ENCODE measurements around the gene C1orf159. TPM values are rescaled to one million over a fixed set of nuclear protein-coding genes. Genes with fewer than 3 reads are reported as not detected.

Gene C1orf159
- total and polyA plus RNA-seq, 2 experiments from 2014 or later = 9.6 to 21.5 TPM

DNA sequence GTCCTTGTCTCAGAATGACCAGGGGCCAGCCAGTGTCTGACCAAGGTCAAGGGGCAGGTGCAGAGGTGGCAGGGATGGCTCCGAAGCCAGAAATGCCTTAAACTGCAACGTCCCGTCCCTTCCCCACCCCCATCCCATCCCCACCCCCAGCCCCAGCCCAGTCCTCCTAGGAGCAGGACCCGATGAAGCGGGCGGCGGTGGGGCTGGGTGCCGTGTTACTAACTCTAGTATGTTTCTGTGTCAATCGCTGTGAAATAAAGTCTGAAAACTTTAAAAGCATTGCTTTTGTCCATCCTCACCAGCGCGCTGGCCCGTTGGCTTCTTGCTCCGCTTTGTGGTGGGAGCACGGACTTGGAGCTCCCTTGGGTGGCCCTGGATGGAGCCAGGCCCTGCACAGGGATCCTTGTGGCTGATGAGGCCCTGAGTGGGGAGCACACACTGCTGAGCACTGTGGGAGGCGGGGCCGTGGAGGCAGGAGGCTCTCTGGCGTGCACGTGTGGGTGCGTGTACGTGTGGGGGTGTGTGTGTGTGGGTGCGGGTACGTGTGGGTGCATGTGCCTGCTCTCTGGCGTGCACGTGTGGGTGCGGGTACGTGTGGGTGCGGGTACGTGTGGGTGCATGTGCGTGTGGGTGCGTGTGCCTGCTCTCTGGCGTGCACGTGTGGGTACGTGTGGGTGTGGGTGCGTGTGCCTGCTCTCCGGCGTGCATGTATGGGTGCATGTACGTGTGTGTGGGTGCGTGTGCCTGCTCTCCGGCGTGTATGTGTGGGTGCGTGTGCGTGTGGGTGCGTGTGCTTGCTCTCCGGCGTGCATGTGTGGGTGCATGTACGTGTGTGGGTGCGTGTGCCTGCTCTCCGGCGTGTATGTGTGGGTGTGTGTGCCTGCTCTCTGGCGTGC is 59.8 kb downstream of the C1orf159 start:
- Mint-ChIP-seq H3K4me1 (peaks cover 3% of the 10 kb centered on the region; the same call in 2 of the 3 replicates), H3K4me3 (no peak overlapping the region), H3K36me3 (ENCODE audit: low read depth) (peaks cover 18% of the 10 kb centered on the region)

More for the DNA sequence above, 59.8 kb downstream of the C1orf159 start:
- Mint-ChIP-seq H3K27me3 (ENCODE audit: insufficient read depth, low read depth, poor library complexity) (peaks cover 38% of the 10 kb centered on the region), H3K9me3 (0 out of 3 replicates have a peak, but pooled peaks cover 2% of the 10 kb centered on the region), H3K27ac (no peak overlapping the region)
- Histone ChIP-seq H3K36me3 (ENCODE audit: insufficient read depth) (peaks cover 4% of the 10 kb centered on the region; the same call in 1 of the 2 replicates), H3K4me2 (no peak overlapping the region), H3F3A (replicated peaks; ENCODE audit: low read depth) (0 out of 2 replicates have a peak, but pooled peaks cover 17% of the 10 kb centered on the region), H3K9me2 (ENCODE audit: insufficient read depth) (no peaks in the 10 kb centered on the region), H3K4me3 (no peak overlapping the region), H2AFZ (no peak overlapping the region), H3K4me1 (ENCODE audit: insufficient read depth) (peaks cover 5% of the 10 kb centered on the region; the same call in 1 of the 2 replicates), H4K20me1 (replicated peaks; ENCODE audit: insufficient read depth) (no peaks in the 10 kb centered on the region; the same call in 1 of the 2 replicates), H3K27ac (ENCODE audit: low read depth) (no peak overlapping the region), H3K79me2 (replicated peaks; ENCODE audit: insufficient read depth) (no peaks in the 10 kb centered on the region), H3K27me3 (ENCODE audit: insufficient read depth) (peaks cover 33% of the 10 kb centered on the region)
- ATAC-seq = no peak
- no peak for TF ChIP-seq NANOG (IDR thresholded peaks at IDR 0.05; ENCODE audit: borderline replicate concordance)
- TF ChIP-seq, protein P1, sequence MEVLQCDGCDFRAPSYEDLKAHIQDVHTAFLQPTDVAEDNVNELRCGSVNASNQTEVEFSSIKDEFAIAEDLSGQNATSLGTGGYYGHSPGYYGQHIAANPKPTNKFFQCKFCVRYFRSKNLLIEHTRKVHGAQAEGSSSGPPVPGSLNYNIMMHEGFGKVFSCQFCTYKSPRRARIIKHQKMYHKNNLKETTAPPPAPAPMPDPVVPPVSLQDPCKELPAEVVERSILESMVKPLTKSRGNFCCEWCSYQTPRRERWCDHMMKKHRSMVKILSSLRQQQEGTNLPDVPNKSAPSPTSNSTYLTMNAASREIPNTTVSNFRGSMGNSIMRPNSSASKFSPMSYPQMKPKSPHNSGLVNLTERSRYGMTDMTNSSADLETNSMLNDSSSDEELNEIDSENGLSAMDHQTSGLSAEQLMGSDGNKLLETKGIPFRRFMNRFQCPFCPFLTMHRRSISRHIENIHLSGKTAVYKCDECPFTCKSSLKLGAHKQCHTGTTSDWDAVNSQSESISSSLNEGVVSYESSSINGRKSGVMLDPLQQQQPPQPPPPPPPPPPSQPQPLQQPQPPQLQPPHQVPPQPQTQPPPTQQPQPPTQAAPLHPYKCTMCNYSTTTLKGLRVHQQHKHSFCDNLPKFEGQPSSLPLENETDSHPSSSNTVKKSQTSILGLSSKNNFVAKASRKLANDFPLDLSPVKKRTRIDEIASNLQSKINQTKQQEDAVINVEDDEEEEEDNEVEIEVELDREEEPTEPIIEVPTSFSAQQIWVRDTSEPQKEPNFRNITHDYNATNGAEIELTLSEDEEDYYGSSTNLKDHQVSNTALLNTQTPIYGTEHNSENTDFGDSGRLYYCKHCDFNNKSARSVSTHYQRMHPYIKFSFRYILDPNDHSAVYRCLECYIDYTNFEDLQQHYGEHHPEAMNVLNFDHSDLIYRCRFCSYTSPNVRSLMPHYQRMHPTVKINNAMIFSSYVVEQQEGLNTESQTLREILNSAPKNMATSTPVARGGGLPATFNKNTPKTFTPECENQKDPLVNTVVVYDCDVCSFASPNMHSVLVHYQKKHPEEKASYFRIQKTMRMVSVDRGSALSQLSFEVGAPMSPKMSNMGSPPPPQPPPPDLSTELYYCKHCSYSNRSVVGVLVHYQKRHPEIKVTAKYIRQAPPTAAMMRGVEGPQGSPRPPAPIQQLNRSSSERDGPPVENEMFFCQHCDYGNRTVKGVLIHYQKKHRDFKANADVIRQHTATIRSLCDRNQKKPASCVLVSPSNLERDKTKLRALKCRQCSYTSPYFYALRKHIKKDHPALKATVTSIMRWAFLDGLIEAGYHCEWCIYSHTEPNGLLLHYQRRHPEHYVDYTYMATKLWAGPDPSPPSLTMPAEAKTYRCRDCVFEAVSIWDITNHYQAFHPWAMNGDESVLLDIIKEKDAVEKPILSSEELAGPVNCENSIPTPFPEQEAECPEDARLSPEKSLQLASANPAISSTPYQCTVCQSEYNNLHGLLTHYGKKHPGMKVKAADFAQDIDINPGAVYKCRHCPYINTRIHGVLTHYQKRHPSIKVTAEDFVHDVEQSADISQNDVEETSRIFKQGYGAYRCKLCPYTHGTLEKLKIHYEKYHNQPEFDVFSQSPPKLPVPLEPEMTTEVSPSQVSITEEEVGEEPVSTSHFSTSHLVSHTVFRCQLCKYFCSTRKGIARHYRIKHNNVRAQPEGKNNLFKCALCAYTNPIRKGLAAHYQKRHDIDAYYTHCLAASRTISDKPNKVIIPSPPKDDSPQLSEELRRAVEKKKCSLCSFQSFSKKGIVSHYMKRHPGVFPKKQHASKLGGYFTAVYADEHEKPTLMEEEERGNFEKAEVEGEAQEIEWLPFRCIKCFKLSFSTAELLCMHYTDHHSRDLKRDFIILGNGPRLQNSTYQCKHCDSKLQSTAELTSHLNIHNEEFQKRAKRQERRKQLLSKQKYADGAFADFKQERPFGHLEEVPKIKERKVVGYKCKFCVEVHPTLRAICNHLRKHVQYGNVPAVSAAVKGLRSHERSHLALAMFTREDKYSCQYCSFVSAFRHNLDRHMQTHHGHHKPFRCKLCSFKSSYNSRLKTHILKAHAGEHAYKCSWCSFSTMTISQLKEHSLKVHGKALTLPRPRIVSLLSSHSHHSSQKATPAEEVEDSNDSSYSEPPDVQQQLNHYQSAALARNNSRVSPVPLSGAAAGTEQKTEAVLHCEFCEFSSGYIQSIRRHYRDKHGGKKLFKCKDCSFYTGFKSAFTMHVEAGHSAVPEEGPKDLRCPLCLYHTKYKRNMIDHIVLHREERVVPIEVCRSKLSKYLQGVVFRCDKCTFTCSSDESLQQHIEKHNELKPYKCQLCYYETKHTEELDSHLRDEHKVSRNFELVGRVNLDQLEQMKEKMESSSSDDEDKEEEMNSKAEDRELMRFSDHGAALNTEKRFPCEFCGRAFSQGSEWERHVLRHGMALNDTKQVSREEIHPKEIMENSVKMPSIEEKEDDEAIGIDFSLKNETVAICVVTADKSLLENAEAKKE (CRISPR knock-in tag; IDR thresholded peaks at IDR 0.05) = no peak
- TF ChIP-seq, protein P2, sequence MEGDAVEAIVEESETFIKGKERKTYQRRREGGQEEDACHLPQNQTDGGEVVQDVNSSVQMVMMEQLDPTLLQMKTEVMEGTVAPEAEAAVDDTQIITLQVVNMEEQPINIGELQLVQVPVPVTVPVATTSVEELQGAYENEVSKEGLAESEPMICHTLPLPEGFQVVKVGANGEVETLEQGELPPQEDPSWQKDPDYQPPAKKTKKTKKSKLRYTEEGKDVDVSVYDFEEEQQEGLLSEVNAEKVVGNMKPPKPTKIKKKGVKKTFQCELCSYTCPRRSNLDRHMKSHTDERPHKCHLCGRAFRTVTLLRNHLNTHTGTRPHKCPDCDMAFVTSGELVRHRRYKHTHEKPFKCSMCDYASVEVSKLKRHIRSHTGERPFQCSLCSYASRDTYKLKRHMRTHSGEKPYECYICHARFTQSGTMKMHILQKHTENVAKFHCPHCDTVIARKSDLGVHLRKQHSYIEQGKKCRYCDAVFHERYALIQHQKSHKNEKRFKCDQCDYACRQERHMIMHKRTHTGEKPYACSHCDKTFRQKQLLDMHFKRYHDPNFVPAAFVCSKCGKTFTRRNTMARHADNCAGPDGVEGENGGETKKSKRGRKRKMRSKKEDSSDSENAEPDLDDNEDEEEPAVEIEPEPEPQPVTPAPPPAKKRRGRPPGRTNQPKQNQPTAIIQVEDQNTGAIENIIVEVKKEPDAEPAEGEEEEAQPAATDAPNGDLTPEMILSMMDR (conservative IDR thresholded peaks at IDR 0.05; ENCODE audit: low read depth in 2 of 2) = no peak
- no peak for TF ChIP-seq EZH2phosphoT487 (IDR thresholded peaks at IDR 0.05; ENCODE audit: unreplicated experiment)
- no peak for TF ChIP-seq ZNF114 (CRISPR knock-in tag; IDR thresholded peaks at IDR 0.05)
- TF ChIP-seq JUNB (IDR thresholded peaks at IDR 0.05; ENCODE audit: unreplicated experiment) = no peak
- TF ChIP-seq POLR2AphosphoS5 (IDR thresholded peaks at IDR 0.05; ENCODE audit: low read depth) = no peak
- no peak for TF ChIP-seq STAT1 (IDR thresholded peaks at IDR 0.05; ENCODE audit: unreplicated experiment)
- no peak for TF ChIP-seq EZH2 (IDR thresholded peaks at IDR 0.05; ENCODE audit: low read depth, unreplicated experiment)
- TF ChIP-seq, protein P3, sequence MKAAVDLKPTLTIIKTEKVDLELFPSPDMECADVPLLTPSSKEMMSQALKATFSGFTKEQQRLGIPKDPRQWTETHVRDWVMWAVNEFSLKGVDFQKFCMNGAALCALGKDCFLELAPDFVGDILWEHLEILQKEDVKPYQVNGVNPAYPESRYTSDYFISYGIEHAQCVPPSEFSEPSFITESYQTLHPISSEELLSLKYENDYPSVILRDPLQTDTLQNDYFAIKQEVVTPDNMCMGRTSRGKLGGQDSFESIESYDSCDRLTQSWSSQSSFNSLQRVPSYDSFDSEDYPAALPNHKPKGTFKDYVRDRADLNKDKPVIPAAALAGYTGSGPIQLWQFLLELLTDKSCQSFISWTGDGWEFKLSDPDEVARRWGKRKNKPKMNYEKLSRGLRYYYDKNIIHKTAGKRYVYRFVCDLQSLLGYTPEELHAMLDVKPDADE (IDR thresholded peaks at IDR 0.05) = no peak
- TF ChIP-seq, protein P4, sequence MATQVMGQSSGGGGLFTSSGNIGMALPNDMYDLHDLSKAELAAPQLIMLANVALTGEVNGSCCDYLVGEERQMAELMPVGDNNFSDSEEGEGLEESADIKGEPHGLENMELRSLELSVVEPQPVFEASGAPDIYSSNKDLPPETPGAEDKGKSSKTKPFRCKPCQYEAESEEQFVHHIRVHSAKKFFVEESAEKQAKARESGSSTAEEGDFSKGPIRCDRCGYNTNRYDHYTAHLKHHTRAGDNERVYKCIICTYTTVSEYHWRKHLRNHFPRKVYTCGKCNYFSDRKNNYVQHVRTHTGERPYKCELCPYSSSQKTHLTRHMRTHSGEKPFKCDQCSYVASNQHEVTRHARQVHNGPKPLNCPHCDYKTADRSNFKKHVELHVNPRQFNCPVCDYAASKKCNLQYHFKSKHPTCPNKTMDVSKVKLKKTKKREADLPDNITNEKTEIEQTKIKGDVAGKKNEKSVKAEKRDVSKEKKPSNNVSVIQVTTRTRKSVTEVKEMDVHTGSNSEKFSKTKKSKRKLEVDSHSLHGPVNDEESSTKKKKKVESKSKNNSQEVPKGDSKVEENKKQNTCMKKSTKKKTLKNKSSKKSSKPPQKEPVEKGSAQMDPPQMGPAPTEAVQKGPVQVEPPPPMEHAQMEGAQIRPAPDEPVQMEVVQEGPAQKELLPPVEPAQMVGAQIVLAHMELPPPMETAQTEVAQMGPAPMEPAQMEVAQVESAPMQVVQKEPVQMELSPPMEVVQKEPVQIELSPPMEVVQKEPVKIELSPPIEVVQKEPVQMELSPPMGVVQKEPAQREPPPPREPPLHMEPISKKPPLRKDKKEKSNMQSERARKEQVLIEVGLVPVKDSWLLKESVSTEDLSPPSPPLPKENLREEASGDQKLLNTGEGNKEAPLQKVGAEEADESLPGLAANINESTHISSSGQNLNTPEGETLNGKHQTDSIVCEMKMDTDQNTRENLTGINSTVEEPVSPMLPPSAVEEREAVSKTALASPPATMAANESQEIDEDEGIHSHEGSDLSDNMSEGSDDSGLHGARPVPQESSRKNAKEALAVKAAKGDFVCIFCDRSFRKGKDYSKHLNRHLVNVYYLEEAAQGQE (IDR thresholded peaks at IDR 0.05; ENCODE audit: unreplicated experiment) = no peak
- no peak for TF ChIP-seq CREB1 (CRISPR knock-in tag; IDR thresholded peaks at IDR 0.05; ENCODE audit: low read depth)
- TF ChIP-seq ZNF331 (CRISPR knock-in tag; IDR thresholded peaks at IDR 0.05; ENCODE audit: low read depth) = no peak
- DNase-seq (ENCODE audit: low spot score) = no peak
